ENCODE measurements around the gene NEMP2. TPM values are rescaled to one million over a fixed set of nuclear protein-coding genes. Genes with fewer than 3 reads are reported as not detected.
"Not testable (repeated sequence)": the region's sequence is repeated elsewhere in the genome, so short reads cannot be mapped to it uniquely, and the experiment has no call there.

NEMP2 gene
- total RNA-seq, 2 experiments from 2014 or later: 17.2 to 19.5 TPM

GRCh38 chr2:190469771-190470170 lies 64.8 kb downstream of the NEMP2 start:
- intact Hi-C loops (cut with micrococcal nuclease): no loop called here
- Mint-ChIP-seq H3K27ac (no peak overlapping the region), H3K9me3 (peaks cover 4% of the 10 kb centered on the region)

DNA sequence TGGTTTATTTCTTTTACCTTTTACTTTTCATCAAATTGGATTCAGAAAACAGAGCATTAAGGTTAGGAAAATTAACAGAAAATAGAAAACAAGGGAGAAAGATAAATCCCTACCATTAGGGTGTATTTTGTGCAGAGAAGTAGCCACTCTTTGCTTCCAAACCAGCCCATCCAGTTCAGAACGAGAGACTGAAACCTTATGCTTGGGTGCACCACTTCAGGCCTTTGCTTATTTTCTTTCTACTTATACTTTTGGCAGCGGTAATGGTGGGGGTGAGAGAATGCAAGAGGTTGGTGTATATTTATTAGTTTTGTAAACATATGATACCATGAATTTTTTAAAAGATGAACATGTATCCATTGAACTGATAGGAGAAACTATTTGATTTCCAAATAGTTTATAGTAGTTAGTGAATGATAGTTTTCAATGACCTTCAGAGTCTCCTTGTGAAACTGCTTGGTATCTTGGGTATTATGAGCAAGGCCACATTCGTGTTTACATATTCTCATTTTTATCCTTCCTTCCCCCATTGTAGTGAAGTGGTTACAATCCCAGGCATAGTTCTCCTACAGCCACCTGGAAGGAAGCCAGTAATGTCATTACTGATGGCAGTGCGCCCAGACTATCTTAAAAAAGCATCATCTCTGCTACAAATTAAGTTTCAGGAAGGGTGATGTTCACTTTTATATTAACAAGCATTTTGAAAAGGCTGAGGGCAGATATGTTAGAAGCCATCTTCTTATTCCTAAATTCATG lies 65.5 kb downstream of the NEMP2 start:
- Mint-ChIP-seq H3K36me3 (ENCODE audit: low read depth) (peaks cover 45% of the 10 kb centered on the region), H3K27ac (peak overlapping the region; percentile 19), H3K4me3 (no peak overlapping the region), H3K27me3 (no peaks in the 10 kb centered on the region), H3K9me3 (peaks cover 4% of the 10 kb centered on the region), H3K4me1 (ENCODE audit: low read depth) (peaks cover 49% of the 10 kb centered on the region)
- no peak for TF ChIP-seq CTCF (IDR thresholded peaks at IDR 0.05)
- POLR2A ChIA-PET: interaction anchor here (1.4 kb wide), 1 partner anchor 8 kb away, joined by 4 read pairs; no protein-coding TSS in a partner anchor
- intact Hi-C loops (cut with micrococcal nuclease): no loop called here
- DNase-seq (no peak), ATAC-seq (no peak)
- CTCF ChIA-PET: no interaction called here

More at GRCh38 chr2:190469771-190470170, 64.8 kb downstream of the NEMP2 start:
- ChIA-PET POLR2A (interaction anchor here (1.4 kb wide), 1 partner anchor 9 kb away, joined by 4 read pairs; no protein-coding TSS in a partner anchor), CTCF (interaction anchor here (1.2 kb wide), 1 partner anchor 22 kb away, joined by 5 read pairs; no protein-coding TSS in a partner anchor)
- ATAC-seq (no peak), DNase-seq (no peak)
- no peaks in the 10 kb centered on the region for H3K27me3 Mint-ChIP-seq
- H3K4me1 Mint-ChIP-seq (ENCODE audit: low read depth): peaks cover 41% of the 10 kb centered on the region
- TF ChIP-seq CTCF (IDR thresholded peaks at IDR 0.05): no peak
- H3K36me3 Mint-ChIP-seq (ENCODE audit: low read depth): peaks cover 46% of the 10 kb centered on the region
- H3K4me3 Mint-ChIP-seq: no peak overlapping the region

DNA sequence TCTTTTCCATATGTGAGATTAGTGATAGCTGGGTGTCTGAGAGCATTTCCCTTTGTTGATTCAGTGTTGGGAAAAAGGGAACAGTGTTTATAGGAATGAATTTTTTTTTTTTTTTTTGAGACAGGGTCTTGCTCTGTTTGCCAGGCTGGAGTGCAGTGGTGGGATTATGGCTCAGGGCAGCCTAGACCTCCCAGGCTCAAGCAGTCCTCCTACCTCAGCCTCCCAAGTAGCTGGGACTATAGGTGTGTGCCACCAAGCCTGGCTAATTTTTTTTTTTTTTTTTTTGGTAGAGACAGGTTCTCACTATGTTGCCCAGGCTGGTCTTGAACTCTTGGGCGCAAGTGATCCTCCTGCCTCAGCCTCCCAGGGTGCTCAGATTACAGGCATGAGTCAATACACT lies 66.2 kb downstream of the NEMP2 start:
- H3K4me3 Mint-ChIP-seq; CTCF ChIA-PET; intact Hi-C loops (cut with micrococcal nuclease); DNase-seq; H3K9me3 Mint-ChIP-seq; H3K27me3 Mint-ChIP-seq; ATAC-seq: not testable (repeated sequence)
- Mint-ChIP-seq H3K4me1 (ENCODE audit: low read depth) (peaks cover 50% of the 10 kb centered on the region), H3K36me3 (ENCODE audit: low read depth) (peaks cover 43% of the 10 kb centered on the region), H3K27ac (peak overlapping the region; percentile 11)
- POLR2A ChIA-PET: interaction anchor here (1.0 to 1.1 kb wide), 2 partner anchors 21 to 41 kb away, joined by 3 to 4 read pairs; no protein-coding TSS in a partner anchor

GRCh38 chr2:190467575-190468083 lies 66.9 kb downstream of the NEMP2 start:
- peak overlapping the region; percentile 11 for H3K27ac Mint-ChIP-seq
- no peak overlapping the region for H3K4me3 Mint-ChIP-seq
- no peaks in the 10 kb centered on the region for H3K27me3 Mint-ChIP-seq
- no peak for ATAC-seq
- intact Hi-C loops (cut with micrococcal nuclease): no loop called here
- ChIA-PET CTCF (no interaction called here), POLR2A (interaction anchor here (0.7 to 1.1 kb wide), 3 partner anchors 21 to 62 kb away, joined by 3 to 4 read pairs (median 3); no protein-coding TSS in a partner anchor)
- peaks cover 2% of the 10 kb centered on the region for H3K9me3 Mint-ChIP-seq
- peaks cover 38% of the 10 kb centered on the region for H3K36me3 Mint-ChIP-seq (ENCODE audit: low read depth)
- TF ChIP-seq CTCF (IDR thresholded peaks at IDR 0.05): no peak
- peaks cover 53% of the 10 kb centered on the region for H3K4me1 Mint-ChIP-seq (ENCODE audit: low read depth)
- no peak for DNase-seq

DNA sequence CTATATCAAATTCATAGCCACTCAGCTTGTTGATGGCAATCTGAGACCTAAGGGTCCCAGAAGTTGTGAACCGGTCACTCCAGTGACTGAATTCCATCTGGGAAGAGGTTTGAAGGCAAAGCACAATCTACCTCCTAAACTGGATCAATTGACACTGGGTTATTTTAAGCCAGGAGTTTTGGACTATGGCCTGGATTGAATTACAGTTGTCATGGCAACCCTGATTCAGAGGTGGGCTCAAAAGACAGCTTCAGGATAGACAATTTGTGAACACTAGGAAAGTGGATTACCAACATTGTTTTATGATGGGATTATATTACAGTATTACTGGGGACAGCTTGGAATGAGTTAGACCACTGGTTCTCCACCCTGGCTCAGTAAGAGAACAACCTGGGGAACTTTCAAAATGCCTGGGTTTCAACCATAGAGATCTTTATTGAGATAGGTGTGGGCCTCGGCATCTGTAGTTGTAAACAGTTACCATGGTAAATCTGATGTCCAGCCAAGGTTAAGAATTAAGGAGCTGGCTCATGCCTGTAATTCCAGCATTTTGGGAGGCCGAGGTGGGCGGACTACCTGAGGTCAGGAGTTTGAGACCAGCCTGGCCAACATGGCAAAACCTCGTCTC lies 67.6 kb downstream of the NEMP2 start:
- no peak for ATAC-seq
- no peak for TF ChIP-seq CTCF (IDR thresholded peaks at IDR 0.05)
- no peaks in the 10 kb centered on the region for H3K27me3 Mint-ChIP-seq
- H3K4me3 Mint-ChIP-seq: no peak overlapping the region
- ChIA-PET POLR2A (interaction anchor here (0.7 to 1.0 kb wide), 2 partner anchors 43 to 63 kb away, joined by 3 read pairs; no protein-coding TSS in a partner anchor), CTCF (no interaction called here)
- H3K27ac Mint-ChIP-seq: no peak overlapping the region
- H3K4me1 Mint-ChIP-seq (ENCODE audit: low read depth): peaks cover 55% of the 10 kb centered on the region
- intact Hi-C loops (cut with micrococcal nuclease): no loop called here
- peaks cover 31% of the 10 kb centered on the region for H3K36me3 Mint-ChIP-seq (ENCODE audit: low read depth)
- no peaks in the 10 kb centered on the region for H3K9me3 Mint-ChIP-seq
- no peak for DNase-seq

Measured in activated CD8-positive, alpha-beta T cell treated with anti-CD3 and anti-CD28 coated beads for 36 hours (primary cell).